Colonic mucosa (tissue), 4 donors: ENCODE measurements around the gene USP7. TPM values are rescaled to one million over a fixed set of nuclear protein-coding genes. Genes with fewer than 3 reads are reported as not detected.
A peak's percentile ranks its signal among the peaks of the same experiment; 100 is the strongest.
"Not testable (repeated sequence)": the region's sequence is repeated elsewhere in the genome, so short reads cannot be mapped to it uniquely, and the experiment has no call there.

Experiments
- DNase-seq: peaks from one replicate; pipeline ENCODE4 v3.0.0-alpha.2; 2020
- H3K27ac ChIP-seq: fragments of 200-600 bp; one replicate; pipeline ENCODE4 v1.8.0; 2021
- H3K27me3 ChIP-seq: fragments of 200-600 bp; one replicate; pipeline ENCODE4 v1.8.0; 2021
- H3K36me3 ChIP-seq: fragments of 200-600 bp; one replicate; pipeline ENCODE4 v1.8.0; 2021
- H3K4me1 ChIP-seq: fragments of 200-600 bp; one replicate; pipeline ENCODE4 v1.8.0; 2021; ENCODE audit warnings: mild to moderate bottlenecking
- H3K4me3 ChIP-seq: fragments of 200-600 bp; one replicate; pipeline ENCODE4 v1.8.0; 2021
- H3K9ac ChIP-seq, 2 donors: one replicate each; pipeline ENCODE4 v1.7.0; 2013; ENCODE audit warnings: control low read depth in 2 of 2, low read depth in 2 of 2, low read length in 2 of 2
- H3K9me3 ChIP-seq: fragments of 200-600 bp; one replicate; pipeline ENCODE4 v1.8.0; 2021
- CTCF ChIP-seq: fragments of 200-600 bp; IDR thresholded peaks from one replicate; pipeline ENCODE4 v1.8.0; 2022; ENCODE audit warnings: antibody characterized with exemption, mild to moderate bottlenecking
- intact Hi-C: fragments of 100-400 bp; cut with DNase I; formaldehyde crosslinking; loops from one replicate; pipeline ENCODE4 v1.14.1; 2022
- total RNA-seq, 2 donors: library from RNA; stranded (reverse); fragmentation: NEBNext Ultra II Directional in 1 of 2; extraction: Animal tissue kit (Norgen Biotek cat#: 25700) in 1 of 2; gene quantifications; one replicate each; pipeline ENCODE4 v1.2.1, GENCODE V29; 2021
- donor health status: healthy.
- donor health status: DM: no; HTN: no; CAD: no.
- donor health status: DM: no; HTN: no; CAD: no.

Gene USP7
- total RNA-seq, 2 donors from 2014 or later: 147 to 176 TPM

- H3K36me3 ChIP-seq: no peaks in the 10 kb centered on the region
- H3K9ac ChIP-seq: peak overlapping the region; percentile 16 to 55
- TF ChIP-seq CTCF: no peak
- no peaks in the 10 kb centered on the region for H3K27me3 ChIP-seq
- H3K4me3 ChIP-seq: no peak overlapping the region
- intact Hi-C loops: no loop called here
- peak overlapping the region; percentile 85 for H3K27ac ChIP-seq
- H3K4me1 ChIP-seq: peaks cover 4% of the 10 kb centered on the region
- peak; percentile 85 for DNase-seq
- no peaks in the 10 kb centered on the region for H3K9me3 ChIP-seq
These were observed 25.6 kb upstream of the USP7 start for GRCh38 chr16:8989099-8989878.

- Histone ChIP-seq H3K4me1 (peaks cover 4% of the 10 kb centered on the region), H3K9me3 (no peaks in the 10 kb centered on the region), H3K27ac (peak overlapping the region; percentile 61), H3K27me3 (no peaks in the 10 kb centered on the region), H3K36me3 (no peaks in the 10 kb centered on the region), H3K9ac (peak overlapping the region in 1 of 2 donors; percentile 32), H3K4me3 (no peak overlapping the region)
- DNase-seq: no peak
- TF ChIP-seq CTCF: no peak
- intact Hi-C loops: no loop called here
These were observed 23.1 kb upstream of the USP7 start for GRCh38 chr16:8986818-8987191.

GRCh38 chr16:8986111-8986510 lies 22.4 kb upstream of the USP7 start:
- Histone ChIP-seq H3K27ac (no peak overlapping the region), H3K27me3 (no peaks in the 10 kb centered on the region), H3K4me1 (peaks cover 4% of the 10 kb centered on the region), H3K4me3 (no peak overlapping the region), H3K9me3 (no peaks in the 10 kb centered on the region), H3K36me3 (no peaks in the 10 kb centered on the region), H3K9ac (no peak overlapping the region)
- DNase-seq: peak; percentile 51
- intact Hi-C loops: no loop called here
- no peak for TF ChIP-seq CTCF

GRCh38 chr16:8982816-8983215 lies 19.1 kb upstream of the USP7 start:
- Histone ChIP-seq H3K4me3 (no peak overlapping the region), H3K4me1 (no peaks in the 10 kb centered on the region), H3K27me3 (no peaks in the 10 kb centered on the region), H3K36me3 (no peaks in the 10 kb centered on the region), H3K9me3 (no peaks in the 10 kb centered on the region), H3K27ac (no peak overlapping the region), H3K9ac (no peak overlapping the region)
- DNase-seq: no peak
- intact Hi-C loops: no loop called here
- no peak for TF ChIP-seq CTCF

- H3K4me3 ChIP-seq, H3K27ac ChIP-seq, H3K9ac ChIP-seq, intact Hi-C loops, H3K4me1 ChIP-seq, DNase-seq, H3K36me3 ChIP-seq, H3K9me3 ChIP-seq, H3K27me3 ChIP-seq: not testable (repeated sequence)
These were observed 18.2 kb upstream of the USP7 start for GRCh38 chr16:8981901-8982300.

- H3K9ac ChIP-seq, H3K9me3 ChIP-seq, H3K27ac ChIP-seq, DNase-seq, H3K27me3 ChIP-seq, intact Hi-C loops, H3K4me3 ChIP-seq, H3K36me3 ChIP-seq, H3K4me1 ChIP-seq: not testable (repeated sequence)
These were observed 12.5 kb upstream of the USP7 start for GRCh38 chr16:8976189-8976588.
